ENCODE data around the gene SPTBN4. TPM values are rescaled to one million over a fixed set of nuclear protein-coding genes. Genes with fewer than 3 reads are reported as not detected.
A peak's percentile ranks its signal among the peaks of the same experiment; 100 is the strongest.

SPTBN4 gene
- total RNA-seq, 4 donors from 2014 or later = 0.18 to 6.6 (median 2.0) TPM

- Histone ChIP-seq H3K27me3 (no peaks in the 10 kb centered on the region), H3K27ac (peak overlapping the region; percentile 83 to 94 (median 86)), H3K9me3 (no peaks in the 10 kb centered on the region), H3K4me3 (peak overlapping the region; percentile 41 to 53 (median 49)), H3K4me1 (peaks cover 0 to 20% (median 15%) of the 10 kb centered on the region in 4 donors), H3K36me3 (no peaks in the 10 kb centered on the region)
- DNase-seq = peak; percentile 76 to 93 (median 91)
- peak in 1 of 2 donors; percentile 31 for TF ChIP-seq POLR2A (IDR thresholded peaks at IDR 0.05)
- TF ChIP-seq CTCF (IDR thresholded peaks at IDR 0.05) = no peak
These were observed 33.2 kb upstream of the SPTBN4 start for GRCh38 chr19:40433391-40434216.

- Histone ChIP-seq H3K27me3 (no peaks in the 10 kb centered on the region), H3K27ac (no peak overlapping the region), H3K4me1 (peaks cover 0 to 24% (median 11%) of the 10 kb centered on the region in 4 donors), H3K36me3 (peaks cover 0 to 21% (median 0%) of the 10 kb centered on the region in 3 donors), H3K4me3 (no peak overlapping the region), H3K9me3 (no peaks in the 10 kb centered on the region)
- TF ChIP-seq CTCF (IDR thresholded peaks at IDR 0.05) = no peak
- TF ChIP-seq POLR2A (IDR thresholded peaks at IDR 0.05) = no peak
- DNase-seq = no peak
These were observed 28.5 kb upstream of the SPTBN4 start for GRCh38 chr19:40438284-40438683.

GRCh38 chr19:40441719-40442253 lies 25.0 kb upstream of the SPTBN4 start:
- DNase-seq = no peak
- Histone ChIP-seq H3K27me3 (no peaks in the 10 kb centered on the region), H3K36me3 (peaks cover 0 to 21% (median 0%) of the 10 kb centered on the region in 3 donors), H3K4me1 (peaks cover 0 to 15% (median 0%) of the 10 kb centered on the region in 4 donors), H3K9me3 (no peaks in the 10 kb centered on the region), H3K4me3 (peak overlapping the region in 1 of 4 donors; percentile 93), H3K27ac (peak overlapping the region in 2 of 4 donors; percentile 95 to 98)
- TF ChIP-seq POLR2A (IDR thresholded peaks at IDR 0.05) (no peak), CTCF (IDR thresholded peaks at IDR 0.05) (no peak)

GRCh38 chr19:40442328-40443130 lies 24.3 kb upstream of the SPTBN4 start:
- Histone ChIP-seq H3K36me3 (peaks cover 0 to 21% (median 0%) of the 10 kb centered on the region in 3 donors), H3K4me3 (peak overlapping the region; percentile 85 to 97 (median 90)), H3K27ac (peak overlapping the region; percentile 95 to 99 (median 98)), H3K4me1 (peaks cover 0 to 15% (median 0%) of the 10 kb centered on the region in 4 donors), H3K27me3 (no peaks in the 10 kb centered on the region), H3K9me3 (no peaks in the 10 kb centered on the region)
- TF ChIP-seq POLR2A (IDR thresholded peaks at IDR 0.05) = no peak
- no peak for TF ChIP-seq CTCF (IDR thresholded peaks at IDR 0.05)
- no peak for DNase-seq

Data from Peyer's patch (tissue), 4 donors.